HUDEP-2 (cell line): Measurements from ENCODE around the gene ELANE.
A peak's percentile ranks its signal among the peaks of the same experiment; 100 is the strongest.

ENCODE experiments used
- DNase-seq, 76 experiments: peaks; one replicate each; lab custom pipeline; 2025; ENCODE audit not compliant: unreplicated experiment in 76 of 76; lab: John Stamatoyannopoulos, UW

The ELANE gene

DNA sequence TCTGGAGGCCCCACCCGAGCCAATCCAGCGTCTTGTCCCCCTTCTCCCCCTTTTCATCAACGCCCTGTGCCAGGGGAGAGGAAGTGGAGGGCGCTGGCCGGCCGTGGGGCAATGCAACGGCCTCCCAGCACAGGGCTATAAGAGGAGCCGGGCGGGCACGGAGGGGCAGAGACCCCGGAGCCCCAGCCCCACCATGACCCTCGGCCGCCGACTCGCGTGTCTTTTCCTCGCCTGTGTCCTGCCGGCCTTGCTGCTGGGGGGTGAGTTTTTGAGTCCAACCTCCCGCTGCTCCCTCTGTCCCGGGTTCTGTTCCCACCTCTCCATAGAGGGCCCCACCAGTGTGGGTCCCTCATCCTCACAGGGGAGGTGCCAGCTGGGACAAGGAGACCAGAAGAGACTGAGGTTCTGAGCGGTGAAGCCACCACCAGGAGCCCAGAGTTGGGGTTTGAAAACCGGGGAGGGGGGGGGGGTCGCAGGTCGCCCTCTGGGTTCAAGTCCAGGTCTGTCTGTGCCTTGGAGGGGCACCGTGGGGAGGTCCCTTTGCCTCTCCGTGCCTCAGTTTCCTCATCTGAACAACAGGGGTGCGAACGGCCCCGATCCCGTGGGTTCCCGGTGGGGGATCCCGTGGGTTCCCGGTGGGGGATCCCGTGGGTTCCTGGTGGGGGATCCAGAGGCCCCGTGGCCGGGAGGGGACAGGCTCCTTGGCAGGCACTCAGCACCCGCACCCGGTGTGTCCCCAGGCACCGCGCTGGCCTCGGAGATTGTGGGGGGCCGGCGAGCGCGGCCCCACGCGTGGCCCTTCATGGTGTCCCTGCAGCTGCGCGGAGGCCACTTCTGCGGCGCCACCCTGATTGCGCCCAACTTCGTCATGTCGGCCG, at the start of gene ELANE:
Gene ELANE (plus strand): TSS at position 168 of the 878 bp plus-strand sequence. CDS start 26 bp downstream, at position 194.
- DNase-seq, result no peak

DNA sequence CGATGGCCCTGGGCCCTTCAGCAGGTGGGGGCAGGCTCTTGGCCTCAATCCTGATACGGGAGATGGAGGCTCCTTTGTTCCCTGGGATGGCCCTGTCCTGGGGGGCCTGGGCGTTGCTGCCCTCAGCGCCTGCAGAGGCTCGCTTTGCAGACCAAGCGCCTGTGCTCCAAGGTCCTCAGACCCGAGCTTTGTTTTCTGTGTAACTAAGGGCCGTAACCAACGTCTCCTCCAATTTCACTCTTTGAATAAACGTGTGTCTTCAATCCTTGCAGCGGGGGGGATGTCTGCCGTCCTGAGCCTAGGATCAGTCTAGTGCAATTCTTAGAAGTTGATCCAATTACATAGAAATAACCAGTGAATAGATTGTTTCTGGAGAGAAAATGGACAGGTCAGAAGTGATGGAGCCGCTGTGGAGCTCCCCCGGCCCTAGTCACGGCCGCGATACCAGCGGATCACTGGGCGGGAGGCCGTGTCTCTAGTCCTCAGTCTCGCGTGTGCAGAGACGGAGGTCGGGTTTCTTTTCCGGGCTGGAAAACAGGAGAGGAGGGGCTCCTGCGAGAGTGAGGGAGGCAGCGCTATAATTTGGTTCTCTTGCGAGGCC, 49.5 kb upstream of the ELANE start:
- no peak for DNase-seq

DNA sequence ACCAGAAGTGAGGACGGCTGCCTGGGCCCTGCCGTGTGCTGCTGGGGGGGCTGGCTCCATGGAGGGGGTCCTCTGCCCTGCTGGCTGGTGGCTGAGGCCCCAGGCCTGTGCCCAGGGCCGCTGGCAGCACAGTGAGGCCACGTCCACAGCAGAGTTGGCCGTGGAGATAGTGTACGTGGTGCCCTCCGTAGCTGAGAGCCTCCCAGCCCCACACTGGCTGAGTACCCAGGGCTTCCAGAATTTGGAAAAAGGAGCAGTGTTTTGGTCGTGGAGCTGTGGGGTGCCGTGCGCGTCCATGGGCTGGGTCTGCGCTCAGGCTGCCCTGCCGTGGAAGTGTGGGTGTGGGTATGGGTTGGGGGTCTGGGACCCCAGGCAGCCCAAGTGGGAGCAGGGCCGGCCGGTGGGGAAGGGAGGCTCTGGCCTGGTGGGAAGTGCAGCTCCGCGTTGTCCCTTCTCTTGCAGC, 49.0 kb upstream of the ELANE start:
- DNase-seq, result no peak

DNA sequence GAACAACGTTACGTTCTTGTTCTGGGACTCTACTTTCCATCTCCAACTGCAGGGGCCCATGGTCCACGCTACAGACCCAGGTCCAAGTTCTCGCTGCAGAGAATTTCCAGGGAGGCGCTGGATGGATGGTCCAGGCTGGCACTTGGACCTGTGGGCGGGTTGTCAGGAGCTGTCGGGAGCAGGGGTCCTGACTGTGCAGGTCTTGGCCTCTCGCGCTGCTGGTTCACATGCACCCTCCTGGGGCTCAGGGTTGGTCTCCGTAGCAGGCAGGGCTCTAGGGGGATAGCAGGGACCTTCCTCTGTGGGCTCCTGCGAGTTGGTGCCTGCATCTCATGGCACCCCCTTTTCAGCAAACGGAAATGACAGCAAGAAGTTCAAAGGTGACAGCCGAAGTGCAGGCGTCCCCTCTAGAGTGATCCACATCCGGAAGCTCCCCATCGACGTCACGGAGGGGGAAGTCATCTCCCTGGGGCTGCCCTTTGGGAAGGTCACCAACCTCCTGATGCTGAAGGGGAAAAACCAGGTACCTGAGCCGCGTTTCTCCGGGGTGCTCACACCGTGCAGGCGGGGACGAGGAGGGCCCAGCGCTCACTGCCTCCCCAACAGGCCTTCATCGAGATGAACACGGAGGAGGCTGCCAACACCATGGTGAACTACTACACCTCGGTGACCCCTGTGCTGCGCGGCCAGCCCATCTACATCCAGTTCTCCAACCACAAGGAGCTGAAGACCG, 48.3 kb upstream of the ELANE start:
- no peak for DNase-seq

DNA sequence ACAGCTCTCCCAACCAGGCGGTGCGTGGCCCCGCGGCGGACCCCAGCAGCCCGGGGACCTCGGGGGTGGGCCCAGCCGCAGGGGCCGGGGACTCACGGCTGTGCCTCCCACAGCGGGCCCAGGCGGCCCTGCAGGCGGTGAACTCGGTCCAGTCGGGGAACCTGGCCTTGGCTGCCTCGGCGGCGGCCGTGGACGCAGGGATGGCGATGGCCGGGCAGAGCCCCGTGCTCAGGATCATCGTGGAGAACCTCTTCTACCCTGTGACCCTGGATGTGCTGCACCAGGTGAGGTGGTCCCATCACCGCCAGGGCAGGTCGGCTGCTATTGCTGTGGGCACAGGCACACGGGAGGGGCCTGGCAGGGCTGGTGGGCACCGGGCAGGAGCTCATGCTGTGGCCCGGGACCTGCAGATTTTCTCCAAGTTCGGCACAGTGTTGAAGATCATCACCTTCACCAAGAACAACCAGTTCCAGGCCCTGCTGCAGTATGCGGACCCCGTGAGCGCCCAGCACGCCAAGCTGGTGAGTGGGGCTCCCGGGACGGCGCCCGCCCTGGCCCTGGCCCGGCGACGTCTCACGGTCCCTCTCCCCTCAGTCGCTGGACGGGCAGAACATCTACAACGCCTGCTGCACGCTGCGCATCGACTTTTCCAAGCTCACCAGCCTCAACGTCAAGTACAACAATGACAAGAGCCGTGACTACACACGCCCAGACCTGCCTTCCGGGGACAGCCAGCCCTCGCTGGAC, 47.5 kb upstream of the ELANE start:
- DNase-seq, result no peak

DNA sequence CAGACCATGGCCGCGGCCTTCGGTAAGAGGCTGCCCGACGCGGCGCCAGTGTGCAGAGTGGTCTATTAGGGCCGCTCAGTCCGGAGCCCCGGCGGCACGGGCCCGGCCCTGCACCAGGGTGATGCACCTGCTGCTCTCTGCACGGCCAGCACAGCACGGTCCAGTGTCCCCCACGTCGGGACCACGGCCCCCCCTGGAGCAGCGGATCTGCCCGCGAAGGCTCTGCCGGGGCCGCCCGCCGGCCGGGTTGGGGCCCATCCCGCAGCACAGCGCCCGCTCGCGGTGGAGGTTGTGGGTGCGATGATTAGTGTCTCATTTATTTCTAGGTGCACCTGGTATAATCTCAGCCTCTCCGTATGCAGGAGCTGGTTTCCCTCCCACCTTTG, 46.9 kb upstream of the ELANE start:
- DNase-seq, result no peak

DNA sequence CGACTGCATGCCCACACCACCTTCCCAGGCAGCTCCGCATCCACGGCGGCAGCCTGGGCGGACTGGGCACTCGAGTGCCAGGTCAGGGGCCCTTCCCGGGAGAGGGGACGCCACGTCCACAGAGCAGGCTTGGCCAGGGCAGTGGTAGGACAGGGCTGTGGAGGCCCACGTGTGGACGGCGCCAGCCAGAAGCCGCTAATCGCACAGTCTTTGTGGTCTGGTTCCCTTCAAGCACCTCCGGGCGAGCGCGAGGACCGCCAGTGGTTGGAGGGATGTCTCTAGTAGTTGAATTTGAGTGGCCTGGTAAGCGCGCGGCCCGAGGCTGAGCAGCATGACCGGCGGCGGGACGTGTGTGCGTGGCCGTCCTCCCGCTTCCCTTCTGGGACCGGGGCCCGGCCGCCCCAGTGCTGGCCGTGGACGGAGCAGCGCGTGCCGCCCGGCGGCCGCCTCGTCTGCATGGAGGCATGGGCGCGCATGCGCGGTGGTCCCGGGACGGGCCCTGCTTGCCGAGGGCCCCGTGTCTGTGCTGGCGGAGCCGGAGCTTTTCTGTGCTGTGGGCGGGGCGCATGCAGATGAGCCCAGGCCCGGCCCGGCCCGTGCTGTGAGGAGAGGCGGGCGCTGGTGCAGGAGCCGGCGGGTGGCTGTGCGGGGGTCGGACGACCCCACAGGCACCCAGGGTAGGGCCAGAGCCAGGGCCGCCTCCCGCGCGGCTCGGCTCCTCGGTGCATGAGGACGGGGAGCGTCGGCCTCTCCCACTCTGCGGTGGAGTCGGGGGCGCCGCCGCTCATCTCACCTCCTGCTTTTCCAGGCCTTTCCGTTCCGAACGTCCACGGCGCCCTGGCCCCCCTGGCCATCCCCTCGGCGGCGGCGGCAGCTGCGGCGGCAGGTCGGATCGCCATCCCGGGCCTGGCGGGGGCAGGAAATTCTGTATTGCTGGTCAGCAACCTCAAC, 46.2 kb upstream of the ELANE start:
- DNase-seq, result no peak

DNA sequence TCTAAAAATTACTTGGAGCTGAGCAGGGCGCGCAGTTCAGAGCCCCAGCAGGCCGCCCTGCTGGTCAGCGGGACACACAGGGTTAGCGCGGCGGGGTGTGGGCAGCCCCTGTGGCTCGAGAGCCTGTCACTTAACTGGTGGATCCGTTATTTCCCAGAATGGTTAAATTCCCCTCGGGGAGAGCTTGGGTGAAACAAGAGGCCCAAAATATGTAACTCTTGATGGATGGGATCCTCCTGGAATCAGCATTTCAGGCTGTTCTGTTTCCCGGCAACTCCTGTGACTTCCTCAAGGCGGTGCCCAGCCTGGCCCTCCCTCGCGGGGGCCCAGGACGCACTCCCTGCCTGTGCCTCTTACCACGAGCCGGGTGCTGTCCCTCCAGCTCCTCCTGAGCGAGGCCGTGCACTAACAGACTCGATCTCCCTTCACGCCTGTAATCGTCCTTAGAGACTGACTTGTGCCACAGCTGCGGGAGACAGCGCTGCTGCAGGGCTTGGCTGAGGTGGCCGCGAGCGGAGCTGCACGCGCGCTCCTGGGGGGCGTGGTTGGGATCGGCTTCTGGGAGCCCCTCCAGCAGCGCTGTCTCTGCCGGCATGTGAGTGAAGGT, 45.2 kb upstream of the ELANE start:
- DNase-seq, result no peak

DNA sequence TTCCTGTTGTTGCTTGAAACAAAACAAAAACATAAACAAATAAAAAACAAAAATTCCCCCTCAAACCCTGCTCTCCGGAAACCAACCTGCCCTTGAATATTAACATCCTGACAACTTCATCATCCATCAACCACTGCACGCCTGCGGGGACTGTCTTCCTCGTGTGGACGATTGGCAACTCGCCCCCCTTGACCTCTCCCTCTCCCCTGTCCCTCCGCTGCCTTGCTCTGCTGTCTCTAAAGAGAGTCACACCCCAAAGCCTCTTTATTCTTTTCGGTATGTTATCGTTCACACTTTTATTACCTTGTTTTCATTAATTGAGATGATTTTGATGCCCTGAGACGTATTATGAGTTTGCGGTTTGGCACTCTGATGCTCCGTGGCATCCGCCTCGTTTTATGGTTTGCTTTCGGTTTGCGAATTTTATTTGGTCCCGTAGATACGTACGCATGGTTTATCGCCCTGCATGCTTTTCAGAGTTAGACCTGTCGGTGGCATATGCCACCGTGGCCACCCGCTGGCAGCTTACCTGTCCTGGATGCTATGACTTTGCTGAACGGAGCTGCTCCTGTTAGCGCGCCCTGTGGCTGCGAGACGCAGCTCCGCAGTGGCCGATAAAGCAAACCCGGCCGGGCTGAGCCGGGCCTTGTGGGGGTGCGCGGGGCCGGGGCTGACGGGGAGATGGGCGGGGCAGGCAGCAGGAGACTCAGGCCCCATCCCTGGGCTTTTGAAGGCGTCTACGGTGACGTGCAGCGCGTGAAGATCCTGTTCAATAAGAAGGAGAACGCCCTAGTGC, 44.3 kb upstream of the ELANE start:
- DNase-seq, result no peak

DNA sequence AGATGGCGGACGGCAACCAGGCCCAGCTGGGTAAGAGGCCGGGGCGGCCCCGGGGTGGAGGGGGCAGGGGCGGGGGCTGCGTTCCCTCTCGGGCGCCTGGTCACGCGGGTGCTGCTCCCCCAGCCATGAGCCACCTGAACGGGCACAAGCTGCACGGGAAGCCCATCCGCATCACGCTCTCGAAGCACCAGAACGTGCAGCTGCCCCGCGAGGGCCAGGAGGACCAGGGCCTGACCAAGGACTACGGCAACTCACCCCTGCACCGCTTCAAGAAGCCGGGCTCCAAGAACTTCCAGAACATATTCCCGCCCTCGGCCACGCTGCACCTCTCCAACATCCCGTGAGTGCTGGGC, 43.7 kb upstream of the ELANE start:
- no peak for DNase-seq

DNA sequence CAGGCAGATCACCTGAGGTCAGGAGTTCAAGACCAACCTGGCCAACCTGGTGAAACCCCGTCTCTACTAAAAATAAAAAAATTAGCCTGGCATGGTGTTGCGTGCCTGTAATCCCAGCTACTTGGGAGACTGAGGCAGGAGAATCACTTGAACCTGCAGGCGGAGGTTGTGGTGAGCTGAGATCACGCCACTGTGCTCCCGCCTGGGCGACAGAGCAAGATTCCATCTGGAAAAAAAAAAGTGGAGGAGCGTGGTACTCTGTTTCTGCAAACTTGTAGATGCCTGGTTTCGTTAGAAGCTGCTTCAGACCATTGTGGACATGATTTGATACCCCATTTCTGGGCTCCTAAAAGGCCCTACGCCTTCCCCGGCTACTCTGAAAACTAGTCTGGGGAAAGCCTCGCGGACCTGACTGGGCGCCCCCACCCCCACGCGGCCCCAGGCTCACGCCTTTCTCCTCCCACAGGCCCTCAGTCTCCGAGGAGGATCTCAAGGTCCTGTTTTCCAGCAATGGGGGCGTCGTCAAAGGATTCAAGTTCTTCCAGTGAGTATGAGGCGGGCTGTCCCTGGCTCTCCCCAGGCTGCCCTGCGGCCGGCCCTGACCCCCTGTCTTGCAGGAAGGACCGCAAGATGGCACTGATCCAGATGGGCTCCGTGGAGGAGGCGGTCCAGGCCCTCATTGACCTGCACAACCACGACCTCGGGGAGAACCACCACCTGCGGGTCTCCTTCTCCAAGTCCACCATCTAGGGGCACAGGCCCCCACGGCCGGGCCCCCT, 41.8 kb upstream of the ELANE start:
- DNase-seq, result no peak

DNA sequence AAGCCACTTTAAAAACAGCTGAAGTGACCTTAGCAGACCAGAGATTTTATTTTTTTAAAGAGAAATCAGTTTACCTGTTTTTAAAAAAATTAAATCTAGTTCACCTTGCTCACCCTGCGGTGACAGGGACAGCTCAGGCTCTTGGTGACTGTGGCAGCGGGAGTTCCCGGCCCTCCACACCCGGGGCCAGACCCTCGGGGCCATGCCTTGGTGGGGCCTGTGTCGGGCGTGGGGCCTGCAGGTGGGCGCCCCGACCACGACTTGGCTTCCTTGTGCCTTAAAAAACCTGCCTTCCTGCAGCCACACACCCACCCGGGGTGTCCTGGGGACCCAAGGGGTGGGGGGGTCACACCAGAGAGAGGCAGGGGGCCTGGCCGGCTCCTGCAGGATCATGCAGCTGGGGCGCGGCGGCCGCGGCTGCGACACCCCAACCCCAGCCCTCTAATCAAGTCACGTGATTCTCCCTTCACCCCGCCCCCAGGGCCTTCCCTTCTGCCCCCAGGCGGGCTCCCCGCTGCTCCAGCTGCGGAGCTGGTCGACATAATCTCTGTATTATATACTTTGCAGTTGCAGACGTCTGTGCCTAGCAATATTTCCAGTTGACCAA, 41.1 kb upstream of the ELANE start:
- no peak for DNase-seq

DNA sequence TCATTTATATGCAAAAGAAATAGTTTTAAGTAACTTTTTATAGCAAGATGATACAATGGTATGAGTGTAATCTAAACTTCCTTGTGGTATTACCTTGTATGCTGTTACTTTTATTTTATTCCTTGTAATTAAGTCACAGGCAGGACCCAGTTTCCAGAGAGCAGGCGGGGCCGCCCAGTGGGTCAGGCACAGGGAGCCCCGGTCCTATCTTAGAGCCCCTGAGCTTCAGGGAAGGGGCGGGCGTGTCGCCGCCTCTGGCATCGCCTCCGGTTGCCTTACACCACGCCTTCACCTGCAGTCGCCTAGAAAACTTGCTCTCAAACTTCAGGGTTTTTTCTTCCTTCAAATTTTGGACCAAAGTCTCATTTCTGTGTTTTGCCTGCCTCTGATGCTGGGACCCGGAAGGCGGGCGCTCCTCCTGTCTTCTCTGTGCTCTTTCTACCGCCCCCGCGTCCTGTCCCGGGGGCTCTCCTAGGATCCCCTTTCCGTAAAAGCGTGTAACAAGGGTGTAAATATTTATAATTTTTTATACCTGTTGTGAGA, 40.5 kb upstream of the ELANE start:
- DNase-seq, result no peak

DNA sequence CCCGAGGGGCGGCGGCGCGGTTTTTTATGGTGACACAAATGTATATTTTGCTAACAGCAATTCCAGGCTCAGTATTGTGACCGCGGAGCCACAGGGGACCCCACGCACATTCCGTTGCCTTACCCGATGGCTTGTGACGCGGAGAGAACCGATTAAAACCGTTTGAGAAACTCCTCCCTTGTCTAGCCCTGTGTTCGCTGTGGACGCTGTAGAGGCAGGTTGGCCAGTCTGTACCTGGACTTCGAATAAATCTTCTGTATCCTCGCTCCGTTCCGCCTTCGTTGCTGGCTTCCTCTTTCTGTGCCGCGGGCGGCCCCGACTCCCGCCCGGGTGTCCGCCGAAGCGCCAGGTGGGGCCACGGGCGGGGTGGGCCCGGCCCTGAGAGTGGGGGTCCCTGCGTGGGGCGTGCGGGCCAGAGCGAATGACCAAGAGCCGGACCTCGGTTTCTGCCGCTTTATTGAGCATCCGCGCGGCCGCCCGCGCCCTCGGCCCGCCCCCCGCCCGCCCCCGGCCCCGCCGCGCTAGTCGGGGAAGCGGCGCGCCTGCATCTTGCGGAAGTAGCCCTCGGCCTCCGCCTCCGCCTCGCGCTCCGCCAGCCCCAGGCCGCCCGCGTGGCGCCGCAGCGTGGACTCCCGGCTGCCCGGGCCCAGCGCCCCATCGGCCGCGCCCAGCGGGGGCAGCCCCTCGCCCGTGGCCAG, 39.9 kb upstream of the ELANE start:
- DNase-seq, result peak in 1 of 76 experiments; percentile 22

DNA sequence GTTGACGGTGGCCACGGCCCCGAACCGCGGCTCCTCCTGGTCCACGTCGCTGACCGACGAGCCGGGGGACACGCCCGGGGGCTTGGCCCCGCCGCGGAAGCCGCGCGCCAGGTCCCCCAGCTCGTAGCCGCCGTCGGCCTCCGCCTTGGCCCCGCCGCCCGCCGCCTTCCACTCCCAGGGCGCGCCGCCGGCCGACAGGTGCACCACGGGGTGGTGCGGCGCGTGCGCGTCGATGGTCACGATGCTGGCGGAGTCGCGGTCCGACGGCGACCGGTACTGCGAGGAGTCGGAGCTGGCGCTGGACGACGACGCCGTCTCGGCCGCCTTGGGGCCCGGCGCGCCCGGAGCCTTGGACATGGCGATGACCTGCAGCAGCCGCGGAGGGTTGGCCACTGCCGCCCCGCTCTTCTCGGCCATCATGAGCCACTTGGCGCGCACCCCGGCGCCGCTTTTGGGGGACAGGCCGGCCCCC, 39.3 kb upstream of the ELANE start:
- DNase-seq, result no peak
